Measurements from ENCODE around the gene UQCR10.

GRCh38 chr22:29755889-29756288 lies 11.3 kb upstream of the UQCR10 start:
- no peak for TF ChIP-seq EZH2phosphoT487 (IDR thresholded peaks at IDR 0.05; ENCODE audit: borderline replicate concordance, low read length)
- TF ChIP-seq CTCF (IDR thresholded peaks at IDR 0.05; ENCODE audit: low read depth, low read length, poor library complexity, severe bottlenecking): no peak
